HL-60 (cell line): ENCODE results near the gene MPZL3.

ENCODE experiments used
- DNase-seq, 2 experiments: peaks; one replicate each; pipeline ENCODE4 v3.0.0-alpha.2; 2010 to 2020; ENCODE audit warnings: low read depth in 1 of 2, low spot score in 1 of 2
- H3K27ac ChIP-seq: fragments of 250-450 bp; sonication (Bioruptor Pico); replicated peaks from 2 replicates; pipeline ENCODE4 v1.5.1; 2020; ENCODE audit warnings: mild to moderate bottlenecking, moderate library complexity
- H3K27me3 ChIP-seq: fragments of 250-450 bp; sonication (Bioruptor Pico); 2 replicates; pipeline ENCODE4 v1.5.1; 2021; ENCODE audit warnings: mild to moderate bottlenecking, moderate library complexity; ENCODE audit not compliant: insufficient read depth, poor library complexity, severe bottlenecking
- H3K4me3 ChIP-seq: replicated peaks from 2 replicates; pipeline ENCODE4 v1.5.1; 2011; ENCODE audit warnings: mild to moderate bottlenecking, control low read depth, low read length; ENCODE audit not compliant: insufficient read depth
- CTCF ChIP-seq: IDR thresholded peaks from one replicate; pipeline ENCODE4 v1.5.1; 2011; ENCODE audit warnings: low read length, control low read depth, inconsistent platforms; ENCODE audit not compliant: insufficient read depth
- GABPA ChIP-seq: IDR thresholded peaks from 2 replicates; pipeline ENCODE4 v1.6.1; 2012; ENCODE audit warnings: low read depth
- POLR2AphosphoS5 ChIP-seq: IDR thresholded peaks from 2 replicates; pipeline ENCODE4 v1.6.1; 2012; ENCODE audit warnings: low read depth
- REST ChIP-seq: IDR thresholded peaks from 2 replicates; pipeline ENCODE4 v1.6.1; 2012; ENCODE audit warnings: low read depth; ENCODE audit not compliant: insufficient replicate concordance
- SPI1 ChIP-seq: IDR thresholded peaks from 2 replicates; pipeline ENCODE4 v1.6.1; 2012; ENCODE audit warnings: low read depth, mild to moderate bottlenecking, borderline replicate concordance

MPZL3 gene

GRCh38 chr11:118294053-118294452, 41.9 kb upstream of the MPZL3 start:
- TF ChIP-seq SPI1, result no peak
- no peak for TF ChIP-seq GABPA
- TF ChIP-seq POLR2AphosphoS5, result no peak
- TF ChIP-seq CTCF, result no peak
- no peak for TF ChIP-seq REST
- DNase-seq, result no peak
- no peak overlapping the region for H3K27ac ChIP-seq
- H3K4me3 ChIP-seq, result no peak overlapping the region
- no peaks in the 10 kb centered on the region for H3K27me3 ChIP-seq

GRCh38 chr11:118291477-118292135, 39.4 kb upstream of the MPZL3 start:
- no peak for DNase-seq
- TF ChIP-seq CTCF (no peak), REST (no peak), SPI1 (no peak)
- H3K27ac ChIP-seq, result no peak overlapping the region
- H3K4me3 ChIP-seq, result no peak overlapping the region
- no peaks in the 10 kb centered on the region for H3K27me3 ChIP-seq

GRCh38 chr11:118290923-118291322, 38.8 kb upstream of the MPZL3 start:
- no peak overlapping the region for H3K4me3 ChIP-seq
- no peak overlapping the region for H3K27ac ChIP-seq
- no peaks in the 10 kb centered on the region for H3K27me3 ChIP-seq
- no peak for TF ChIP-seq POLR2AphosphoS5
- peak; percentile 6 for TF ChIP-seq CTCF
- no peak for TF ChIP-seq REST
- peak in 1 of 2 experiments; percentile 57 for DNase-seq
